Central memory CD8-positive, alpha-beta T cell (primary cell): Measurements from ENCODE around the gene RCCD1.

Source experiments
- ATAC-seq: fragments of 150-1000 bp; cut with Tn5 transposase; replicated peaks from 2 replicates; pipeline ENCODE4 v1.10.0; 2022; ENCODE audit warnings: mild to moderate bottlenecking, moderate FRiP score, moderate number of reproducible peaks; ENCODE audit not compliant: poor library complexity, severe bottlenecking; ENCODE audit errors: extremely low read depth
- DNase-seq, 2 donors: peaks; one replicate each; pipeline ENCODE4 v3.0.0; 2021; ENCODE audit warnings: low spot score in 2 of 2
- H3K27ac Mint-ChIP-seq: one replicate; pipeline ENCODE4 v1.8.0; 2022; ENCODE audit warnings: low read depth, mild to moderate bottlenecking, moderate library complexity, mixed read lengths
- H3K27me3 Mint-ChIP-seq: one replicate; pipeline ENCODE4 v1.8.0; 2022; ENCODE audit warnings: mixed read lengths
- H3K36me3 Mint-ChIP-seq: one replicate; pipeline ENCODE4 v1.8.0; 2022; ENCODE audit warnings: mild to moderate bottlenecking, moderate library complexity, mixed read lengths; ENCODE audit not compliant: insufficient read depth
- H3K4me1 Mint-ChIP-seq: one replicate; pipeline ENCODE4 v1.8.0; 2022; ENCODE audit warnings: mixed read lengths
- H3K4me3 Mint-ChIP-seq: one replicate; pipeline ENCODE4 v1.8.0; 2022; ENCODE audit warnings: mild to moderate bottlenecking, moderate library complexity, mixed read lengths
- H3K9me3 Mint-ChIP-seq: one replicate; pipeline ENCODE4 v1.8.0; 2022; ENCODE audit warnings: mixed read lengths

The RCCD1 gene

GRCh38 chr15:90968434-90968833, 13.8 kb downstream of the RCCD1 start:
- no peaks in the 10 kb centered on the region for H3K4me1 Mint-ChIP-seq
- H3K27me3 Mint-ChIP-seq, result no peaks in the 10 kb centered on the region
- no peaks in the 10 kb centered on the region for H3K9me3 Mint-ChIP-seq
- DNase-seq (no peak), ATAC-seq (no peak)
- H3K36me3 Mint-ChIP-seq, result peaks cover 16% of the 10 kb centered on the region
- H3K27ac Mint-ChIP-seq, result no peak overlapping the region
- no peak overlapping the region for H3K4me3 Mint-ChIP-seq

GRCh38 chr15:90970274-90970673, 15.6 kb downstream of the RCCD1 start:
- DNase-seq (no peak), ATAC-seq (no peak)
- no peak overlapping the region for H3K4me3 Mint-ChIP-seq
- no peaks in the 10 kb centered on the region for H3K9me3 Mint-ChIP-seq
- H3K27ac Mint-ChIP-seq, result no peak overlapping the region
- H3K27me3 Mint-ChIP-seq, result no peaks in the 10 kb centered on the region
- H3K4me1 Mint-ChIP-seq, result no peaks in the 10 kb centered on the region
- H3K36me3 Mint-ChIP-seq, result peaks cover 20% of the 10 kb centered on the region

DNA sequence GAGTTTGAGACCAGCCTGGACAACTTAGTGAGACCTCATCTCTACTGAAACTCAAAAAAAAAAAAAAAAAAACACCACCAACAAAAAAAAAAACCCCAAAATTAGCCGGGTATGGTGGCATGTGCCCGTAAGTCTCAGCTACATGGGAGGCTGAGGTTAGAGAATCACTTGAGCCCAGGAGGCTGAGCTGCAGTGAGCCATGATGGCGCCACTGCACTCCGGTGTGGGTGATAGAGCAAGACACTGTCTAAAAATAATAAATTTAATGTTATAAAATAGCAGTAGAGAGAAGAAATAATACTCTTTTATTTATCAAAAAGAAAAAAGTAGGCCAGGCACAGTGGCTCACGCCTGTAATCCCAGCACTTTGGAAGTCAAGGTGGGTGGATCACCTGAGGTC, 17.4 kb downstream of the RCCD1 start:
- Mint-ChIP-seq H3K27ac (no peak overlapping the region), H3K4me3 (no peak overlapping the region), H3K4me1 (no peaks in the 10 kb centered on the region), H3K36me3 (peaks cover 17% of the 10 kb centered on the region), H3K9me3 (no peaks in the 10 kb centered on the region), H3K27me3 (no peaks in the 10 kb centered on the region)
- ATAC-seq (no peak), DNase-seq (no peak)

DNA sequence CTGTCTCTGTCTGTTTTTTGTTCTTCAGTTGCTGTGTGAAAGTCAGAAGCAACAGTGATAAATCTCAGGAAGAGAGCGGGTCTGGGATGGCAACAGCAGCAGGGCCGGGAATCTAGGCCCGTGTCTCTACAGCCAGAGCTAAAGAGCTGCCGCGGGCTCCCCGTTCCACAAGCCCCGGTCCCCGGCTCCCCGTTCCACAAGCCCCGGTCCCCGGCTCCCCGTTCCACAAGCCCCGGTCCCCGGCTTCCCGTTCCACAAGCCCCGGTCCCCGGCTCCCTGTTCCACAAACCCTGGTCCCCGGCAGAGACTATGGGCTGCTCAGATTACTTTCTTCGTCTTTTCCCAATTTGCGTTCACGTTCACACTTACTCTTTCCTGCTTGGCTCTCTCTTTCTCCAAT, 19.5 kb downstream of the RCCD1 start:
- no peak for ATAC-seq
- Mint-ChIP-seq H3K27ac (peak overlapping the region; percentile 87), H3K27me3 (no peaks in the 10 kb centered on the region), H3K36me3 (peaks cover 18% of the 10 kb centered on the region), H3K4me3 (no peak overlapping the region), H3K4me1 (no peaks in the 10 kb centered on the region), H3K9me3 (no peaks in the 10 kb centered on the region)
- DNase-seq, result no peak

DNA sequence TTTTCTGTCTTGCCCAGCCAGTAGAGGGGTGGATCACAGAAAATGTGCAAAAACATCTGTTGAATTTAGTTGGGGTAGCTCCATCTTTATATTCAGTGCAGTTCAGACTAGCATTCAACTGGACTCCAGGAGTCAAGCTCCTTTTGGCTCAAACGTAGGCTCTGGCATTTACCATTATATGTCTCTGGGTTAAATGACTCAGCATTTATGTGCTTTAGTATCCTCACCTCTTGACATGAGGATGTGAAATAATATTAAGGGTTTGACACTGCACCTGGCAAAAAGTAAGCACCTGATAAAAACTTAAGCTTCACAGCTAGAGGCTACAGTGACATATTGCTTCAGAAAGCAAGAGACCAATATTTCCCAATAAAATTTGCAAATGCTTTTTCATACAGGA, 24.9 kb downstream of the RCCD1 start:
- H3K4me1 Mint-ChIP-seq, result no peaks in the 10 kb centered on the region
- ATAC-seq, result no peak
- peak overlapping the region; percentile 5 for H3K27ac Mint-ChIP-seq
- no peak for DNase-seq
- no peaks in the 10 kb centered on the region for H3K27me3 Mint-ChIP-seq
- H3K9me3 Mint-ChIP-seq, result no peaks in the 10 kb centered on the region
- H3K4me3 Mint-ChIP-seq, result no peak overlapping the region
- peaks cover 13% of the 10 kb centered on the region for H3K36me3 Mint-ChIP-seq

DNA sequence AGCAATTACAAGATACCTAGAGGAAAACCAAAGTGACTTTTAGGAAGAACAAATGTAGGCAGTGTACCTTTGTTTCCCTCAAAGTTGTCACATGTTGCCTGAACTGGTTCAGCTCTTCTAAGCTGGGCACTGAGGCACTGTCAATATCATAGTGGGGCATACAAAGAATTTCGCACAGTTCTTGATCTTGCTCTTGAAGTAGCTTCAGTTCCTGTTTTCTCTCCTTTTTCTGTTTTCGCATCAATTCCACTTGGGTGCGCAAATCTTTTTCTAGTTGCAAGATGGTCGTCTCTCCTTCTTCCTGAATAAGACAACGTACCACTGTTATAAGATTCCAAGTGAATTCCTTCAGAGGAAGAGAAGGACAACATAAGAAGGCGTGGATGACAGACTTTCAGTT, 27.0 kb downstream of the RCCD1 start:
- Mint-ChIP-seq H3K27me3 (no peaks in the 10 kb centered on the region), H3K4me1 (no peaks in the 10 kb centered on the region), H3K27ac (no peak overlapping the region), H3K9me3 (no peaks in the 10 kb centered on the region), H3K36me3 (peaks cover 13% of the 10 kb centered on the region), H3K4me3 (no peak overlapping the region)
- ATAC-seq, result no peak
- DNase-seq, result no peak

- Mint-ChIP-seq H3K4me1 (no peaks in the 10 kb centered on the region), H3K9me3 (no peaks in the 10 kb centered on the region), H3K4me3 (no peak overlapping the region), H3K27ac (no peak overlapping the region), H3K27me3 (no peaks in the 10 kb centered on the region), H3K36me3 (peaks cover 13% of the 10 kb centered on the region)
- no peak for DNase-seq
- no peak for ATAC-seq
Measured at GRCh38 chr15:90982135-90982534, 27.5 kb downstream of the RCCD1 start.

DNA sequence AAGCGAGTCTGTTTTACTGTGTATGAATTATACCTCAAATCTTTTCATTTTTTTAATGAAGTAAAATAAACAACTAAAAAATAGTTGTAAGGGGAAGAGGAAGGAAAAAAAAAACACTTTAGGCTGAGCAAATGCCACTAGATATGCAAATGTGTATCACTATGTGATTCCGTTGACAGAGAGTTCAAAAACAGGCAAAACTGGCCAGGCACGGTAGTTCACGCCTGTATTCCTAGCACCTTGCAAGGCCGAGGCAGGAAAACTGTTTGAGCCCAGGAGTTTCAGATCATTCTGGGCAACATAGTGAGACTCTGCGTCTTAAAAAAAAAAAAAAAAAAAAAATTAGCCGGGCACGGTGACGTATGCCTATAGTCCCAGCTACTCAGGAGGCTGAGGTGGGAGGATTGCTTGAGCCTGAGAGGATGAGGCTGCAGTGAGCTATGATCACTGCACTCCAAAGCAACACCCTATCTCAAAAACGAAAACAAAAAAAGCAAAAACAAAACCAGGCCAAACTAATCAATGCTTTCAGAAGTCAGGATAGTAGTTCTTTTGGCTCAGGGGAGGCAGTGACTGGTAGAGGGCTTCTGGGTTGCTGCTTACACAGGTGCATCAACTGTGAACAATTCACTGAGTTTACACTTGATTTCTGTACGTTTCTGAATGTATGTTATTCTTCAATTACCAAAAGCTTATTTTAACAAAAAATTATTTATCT, 32.3 kb downstream of the RCCD1 start:
- H3K9me3 Mint-ChIP-seq, result no peaks in the 10 kb centered on the region
- DNase-seq (no peak), ATAC-seq (no peak)
- no peaks in the 10 kb centered on the region for H3K27me3 Mint-ChIP-seq
- H3K36me3 Mint-ChIP-seq, result peaks cover 3% of the 10 kb centered on the region
- peaks cover 13% of the 10 kb centered on the region for H3K4me1 Mint-ChIP-seq
- no peak overlapping the region for H3K27ac Mint-ChIP-seq
- no peak overlapping the region for H3K4me3 Mint-ChIP-seq

- no peak overlapping the region for H3K27ac Mint-ChIP-seq
- no peak for DNase-seq
- no peaks in the 10 kb centered on the region for H3K9me3 Mint-ChIP-seq
- no peak for ATAC-seq
- no peaks in the 10 kb centered on the region for H3K27me3 Mint-ChIP-seq
- no peak overlapping the region for H3K4me3 Mint-ChIP-seq
- H3K4me1 Mint-ChIP-seq, result peaks cover 15% of the 10 kb centered on the region
- H3K36me3 Mint-ChIP-seq, result peaks cover 3% of the 10 kb centered on the region
Measured at GRCh38 chr15:90987561-90988141, 33.0 kb downstream of the RCCD1 start.

- peaks cover 1% of the 10 kb centered on the region for H3K36me3 Mint-ChIP-seq
- ATAC-seq, result peak; percentile 13
Measured at GRCh38 chr15:90988296-90988695, 33.6 kb downstream of the RCCD1 start.

GRCh38 chr15:90989040-90989768, 34.5 kb downstream of the RCCD1 start:
- Mint-ChIP-seq H3K27ac (no peak overlapping the region), H3K27me3 (no peaks in the 10 kb centered on the region), H3K36me3 (peaks cover 3% of the 10 kb centered on the region), H3K4me3 (peak overlapping the region; percentile 32), H3K9me3 (no peaks in the 10 kb centered on the region), H3K4me1 (peaks cover 16% of the 10 kb centered on the region)
- DNase-seq (no peak), ATAC-seq (peak; percentile 15)

More at GRCh38 chr15:90988296-90988695, 33.6 kb downstream of the RCCD1 start:
- Mint-ChIP-seq H3K4me1 (peaks cover 15% of the 10 kb centered on the region), H3K4me3 (peak overlapping the region; percentile 32), H3K27me3 (no peaks in the 10 kb centered on the region), H3K9me3 (no peaks in the 10 kb centered on the region), H3K27ac (peak overlapping the region; percentile 5)
- no peak for DNase-seq

GRCh38 chr15:90990446-90990845, 35.8 kb downstream of the RCCD1 start:
- DNase-seq, result no peak
- Mint-ChIP-seq H3K27ac (no peak overlapping the region), H3K36me3 (peaks cover 10% of the 10 kb centered on the region), H3K4me3 (no peak overlapping the region), H3K9me3 (no peaks in the 10 kb centered on the region), H3K4me1 (peaks cover 19% of the 10 kb centered on the region), H3K27me3 (no peaks in the 10 kb centered on the region)
- no peak for ATAC-seq
